ENCODE measurements around the gene ZNF862.

Gene ZNF862

GRCh38 chr7:149823191-149823630, 15.0 kb upstream of the ZNF862 start:
- no peak for ATAC-seq
- TF ChIP-seq TCF4 (CRISPR knock-in tag; IDR thresholded peaks at IDR 0.05; ENCODE audit: borderline replicate concordance) (no peak), ZNF8 (CRISPR knock-in tag; IDR thresholded peaks at IDR 0.05) (no peak), TSHZ2 (CRISPR knock-in tag; IDR thresholded peaks at IDR 0.05) (no peak), ARNTL (CRISPR knock-in tag; IDR thresholded peaks at IDR 0.05; ENCODE audit: borderline replicate concordance, low read depth) (no peak), CSDC2 (CRISPR knock-in tag; IDR thresholded peaks at IDR 0.05) (no peak), CREB5 (CRISPR knock-in tag; IDR thresholded peaks at IDR 0.05; ENCODE audit: low read depth) (no peak), ESRRG (CRISPR knock-in tag; IDR thresholded peaks at IDR 0.05) (no peak), RARB (CRISPR knock-in tag; IDR thresholded peaks at IDR 0.05) (no peak), ZFP30 (CRISPR knock-in tag; IDR thresholded peaks at IDR 0.05) (no peak), ZC3H10 (CRISPR knock-in tag; IDR thresholded peaks at IDR 0.05) (no peak), TOX (CRISPR knock-in tag; IDR thresholded peaks at IDR 0.05; ENCODE audit: borderline replicate concordance) (no peak), GLIS3 (CRISPR knock-in tag; IDR thresholded peaks at IDR 0.05) (no peak), PPARA (CRISPR knock-in tag; IDR thresholded peaks at IDR 0.05; ENCODE audit: borderline replicate concordance) (no peak), SNAI2 (CRISPR knock-in tag; IDR thresholded peaks at IDR 0.05) (no peak), ZNF70 (CRISPR knock-in tag; IDR thresholded peaks at IDR 0.05) (no peak)
- TF ChIP-seq, protein P1, sequence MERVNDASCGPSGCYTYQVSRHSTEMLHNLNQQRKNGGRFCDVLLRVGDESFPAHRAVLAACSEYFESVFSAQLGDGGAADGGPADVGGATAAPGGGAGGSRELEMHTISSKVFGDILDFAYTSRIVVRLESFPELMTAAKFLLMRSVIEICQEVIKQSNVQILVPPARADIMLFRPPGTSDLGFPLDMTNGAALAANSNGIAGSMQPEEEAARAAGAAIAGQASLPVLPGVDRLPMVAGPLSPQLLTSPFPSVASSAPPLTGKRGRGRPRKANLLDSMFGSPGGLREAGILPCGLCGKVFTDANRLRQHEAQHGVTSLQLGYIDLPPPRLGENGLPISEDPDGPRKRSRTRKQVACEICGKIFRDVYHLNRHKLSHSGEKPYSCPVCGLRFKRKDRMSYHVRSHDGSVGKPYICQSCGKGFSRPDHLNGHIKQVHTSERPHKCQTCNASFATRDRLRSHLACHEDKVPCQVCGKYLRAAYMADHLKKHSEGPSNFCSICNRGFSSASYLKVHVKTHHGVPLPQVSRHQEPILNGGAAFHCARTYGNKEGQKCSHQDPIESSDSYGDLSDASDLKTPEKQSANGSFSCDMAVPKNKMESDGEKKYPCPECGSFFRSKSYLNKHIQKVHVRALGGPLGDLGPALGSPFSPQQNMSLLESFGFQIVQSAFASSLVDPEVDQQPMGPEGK (CRISPR knock-in tag; IDR thresholded peaks at IDR 0.05; ENCODE audit: borderline replicate concordance), result no peak
- TF ChIP-seq, protein P2, sequence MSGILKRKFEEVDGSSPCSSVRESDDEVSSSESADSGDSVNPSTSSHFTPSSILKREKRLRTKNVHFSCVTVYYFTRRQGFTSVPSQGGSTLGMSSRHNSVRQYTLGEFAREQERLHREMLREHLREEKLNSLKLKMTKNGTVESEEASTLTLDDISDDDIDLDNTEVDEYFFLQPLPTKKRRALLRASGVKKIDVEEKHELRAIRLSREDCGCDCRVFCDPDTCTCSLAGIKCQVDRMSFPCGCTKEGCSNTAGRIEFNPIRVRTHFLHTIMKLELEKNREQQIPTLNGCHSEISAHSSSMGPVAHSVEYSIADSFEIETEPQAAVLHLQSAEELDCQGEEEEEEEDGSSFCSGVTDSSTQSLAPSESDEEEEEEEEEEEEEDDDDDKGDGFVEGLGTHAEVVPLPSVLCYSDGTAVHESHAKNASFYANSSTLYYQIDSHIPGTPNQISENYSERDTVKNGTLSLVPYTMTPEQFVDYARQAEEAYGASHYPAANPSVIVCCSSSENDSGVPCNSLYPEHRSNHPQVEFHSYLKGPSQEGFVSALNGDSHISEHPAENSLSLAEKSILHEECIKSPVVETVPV (CRISPR knock-in tag; IDR thresholded peaks at IDR 0.05), result no peak

DNA sequence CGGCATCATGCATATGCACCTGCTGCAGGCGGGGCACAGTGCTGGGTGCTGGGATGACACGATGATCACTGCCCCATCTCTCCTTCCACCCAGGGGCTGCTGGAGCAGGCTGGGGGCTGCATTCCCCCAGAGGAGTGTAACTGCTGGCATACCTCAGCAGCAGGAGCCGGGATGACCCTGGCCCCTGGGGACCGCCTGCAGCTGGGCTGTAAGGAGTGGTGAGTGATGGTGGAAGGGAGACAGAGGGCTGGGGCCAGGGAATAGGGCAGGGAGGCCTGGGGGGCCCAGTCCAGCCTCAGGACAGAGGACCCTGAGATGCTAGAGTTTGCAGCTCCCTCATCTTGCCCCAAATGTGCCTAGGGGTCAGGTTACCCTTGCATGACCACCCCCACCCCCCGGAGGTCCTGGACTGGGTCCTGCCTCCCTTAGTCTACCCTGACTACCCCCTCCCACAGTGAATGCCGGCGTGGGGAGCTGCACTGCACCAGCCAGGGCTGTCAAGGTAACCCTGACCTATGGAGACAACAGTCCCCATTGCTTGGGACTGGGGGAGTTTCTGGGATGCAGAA, 14.5 kb upstream of the ZNF862 start:
- ATAC-seq, result no peak
- TF ChIP-seq TCF4 (CRISPR knock-in tag; IDR thresholded peaks at IDR 0.05; ENCODE audit: borderline replicate concordance) (no peak), ARNTL (CRISPR knock-in tag; IDR thresholded peaks at IDR 0.05; ENCODE audit: borderline replicate concordance, low read depth) (no peak), RARB (CRISPR knock-in tag; IDR thresholded peaks at IDR 0.05) (no peak), GLIS3 (CRISPR knock-in tag; IDR thresholded peaks at IDR 0.05) (no peak)

GRCh38 chr7:149824301-149824741, 13.9 kb upstream of the ZNF862 start:
- ATAC-seq, result no peak
- TF ChIP-seq TCF4 (CRISPR knock-in tag; IDR thresholded peaks at IDR 0.05; ENCODE audit: borderline replicate concordance) (no peak), PPARA (CRISPR knock-in tag; IDR thresholded peaks at IDR 0.05; ENCODE audit: borderline replicate concordance) (no peak), ESRRG (CRISPR knock-in tag; IDR thresholded peaks at IDR 0.05) (no peak), BACH2 (CRISPR knock-in tag; IDR thresholded peaks at IDR 0.05; ENCODE audit: borderline replicate concordance) (no peak), TSHZ2 (CRISPR knock-in tag; IDR thresholded peaks at IDR 0.05) (no peak), ZNF565 (CRISPR knock-in tag; conservative IDR thresholded peaks at IDR 0.05; ENCODE audit: low read depth) (no peak), ARNTL (CRISPR knock-in tag; IDR thresholded peaks at IDR 0.05; ENCODE audit: borderline replicate concordance, low read depth) (no peak), ZNF8 (CRISPR knock-in tag; IDR thresholded peaks at IDR 0.05) (no peak), ZC3H10 (CRISPR knock-in tag; IDR thresholded peaks at IDR 0.05) (no peak), CSDC2 (CRISPR knock-in tag; IDR thresholded peaks at IDR 0.05) (no peak), GLIS3 (CRISPR knock-in tag; IDR thresholded peaks at IDR 0.05) (no peak), ZFP30 (CRISPR knock-in tag; IDR thresholded peaks at IDR 0.05) (no peak), ISL1 (CRISPR knock-in tag; IDR thresholded peaks at IDR 0.05) (no peak)

Measured in SK-N-SH treated with all-trans-retinoic acid at 6 μM for 48 hours (cell line).